ENCODE results near the gene TBK1.

Gene TBK1

GRCh38 chr12:64452559-64453329 lies 824 bp downstream of the TBK1 start:
- DNase-seq (ENCODE audit: low read depth): no peak

GRCh38 chr12:64455506-64455905 lies 3.6 kb downstream of the TBK1 start:
- DNase-seq (ENCODE audit: low read depth): no peak

GRCh38 chr12:64456119-64456518 lies 4.2 kb downstream of the TBK1 start:
- no peak for DNase-seq (ENCODE audit: low read depth)

- no peak for DNase-seq (ENCODE audit: low read depth)
Observed at GRCh38 chr12:64457032-64457431, 5.1 kb downstream of the TBK1 start.

- no peak for DNase-seq (ENCODE audit: low read depth)
Observed at GRCh38 chr12:64457466-64457865, 5.5 kb downstream of the TBK1 start.

- DNase-seq (ENCODE audit: low read depth): no peak
Observed at GRCh38 chr12:64457923-64458322, 6.0 kb downstream of the TBK1 start.

GRCh38 chr12:64459394-64459891 lies 7.5 kb downstream of the TBK1 start:
- DNase-seq (ENCODE audit: low read depth): no peak

- no peak for DNase-seq (ENCODE audit: low read depth)
Observed at GRCh38 chr12:64461634-64462414, 9.9 kb downstream of the TBK1 start.

GRCh38 chr12:64466178-64466577 lies 14.3 kb downstream of the TBK1 start:
- DNase-seq (ENCODE audit: low read depth): no peak

- no peak for DNase-seq (ENCODE audit: low read depth)
Observed at GRCh38 chr12:64468966-64469365, 17.0 kb downstream of the TBK1 start.

GRCh38 chr12:64469455-64470142 lies 17.7 kb downstream of the TBK1 start:
- DNase-seq (ENCODE audit: low read depth): no peak

GRCh38 chr12:64470495-64470894 lies 18.6 kb downstream of the TBK1 start:
- DNase-seq (ENCODE audit: low read depth): no peak

GRCh38 chr12:64473176-64473575 lies 21.3 kb downstream of the TBK1 start:
- no peak for DNase-seq (ENCODE audit: low read depth)

GRCh38 chr12:64475518-64475917 lies 23.6 kb downstream of the TBK1 start:
- no peak for DNase-seq (ENCODE audit: low read depth)

GRCh38 chr12:64476844-64477243 lies 24.9 kb downstream of the TBK1 start:
- DNase-seq (ENCODE audit: low read depth): no peak

- DNase-seq (ENCODE audit: low read depth): no peak
Observed at GRCh38 chr12:64478661-64479060, 26.7 kb downstream of the TBK1 start.

GRCh38 chr12:64480148-64480547 lies 28.2 kb downstream of the TBK1 start:
- no peak for DNase-seq (ENCODE audit: low read depth)

GRCh38 chr12:64486657-64487056 lies 34.7 kb downstream of the TBK1 start:
- DNase-seq (ENCODE audit: low read depth): no peak

- DNase-seq (ENCODE audit: low read depth): no peak
Observed at GRCh38 chr12:64491718-64492117, 39.8 kb downstream of the TBK1 start.

- DNase-seq (ENCODE audit: low read depth): no peak
Observed at GRCh38 chr12:64493513-64493912, 41.6 kb downstream of the TBK1 start.

- DNase-seq (ENCODE audit: low read depth): no peak
Observed at GRCh38 chr12:64494998-64495729, 43.2 kb downstream of the TBK1 start.

GRCh38 chr12:64496839-64497400 lies 45.0 kb downstream of the TBK1 start:
- DNase-seq (ENCODE audit: low read depth): no peak
